Measurements from ENCODE around the gene COL18A1.

The COL18A1 gene

DNA sequence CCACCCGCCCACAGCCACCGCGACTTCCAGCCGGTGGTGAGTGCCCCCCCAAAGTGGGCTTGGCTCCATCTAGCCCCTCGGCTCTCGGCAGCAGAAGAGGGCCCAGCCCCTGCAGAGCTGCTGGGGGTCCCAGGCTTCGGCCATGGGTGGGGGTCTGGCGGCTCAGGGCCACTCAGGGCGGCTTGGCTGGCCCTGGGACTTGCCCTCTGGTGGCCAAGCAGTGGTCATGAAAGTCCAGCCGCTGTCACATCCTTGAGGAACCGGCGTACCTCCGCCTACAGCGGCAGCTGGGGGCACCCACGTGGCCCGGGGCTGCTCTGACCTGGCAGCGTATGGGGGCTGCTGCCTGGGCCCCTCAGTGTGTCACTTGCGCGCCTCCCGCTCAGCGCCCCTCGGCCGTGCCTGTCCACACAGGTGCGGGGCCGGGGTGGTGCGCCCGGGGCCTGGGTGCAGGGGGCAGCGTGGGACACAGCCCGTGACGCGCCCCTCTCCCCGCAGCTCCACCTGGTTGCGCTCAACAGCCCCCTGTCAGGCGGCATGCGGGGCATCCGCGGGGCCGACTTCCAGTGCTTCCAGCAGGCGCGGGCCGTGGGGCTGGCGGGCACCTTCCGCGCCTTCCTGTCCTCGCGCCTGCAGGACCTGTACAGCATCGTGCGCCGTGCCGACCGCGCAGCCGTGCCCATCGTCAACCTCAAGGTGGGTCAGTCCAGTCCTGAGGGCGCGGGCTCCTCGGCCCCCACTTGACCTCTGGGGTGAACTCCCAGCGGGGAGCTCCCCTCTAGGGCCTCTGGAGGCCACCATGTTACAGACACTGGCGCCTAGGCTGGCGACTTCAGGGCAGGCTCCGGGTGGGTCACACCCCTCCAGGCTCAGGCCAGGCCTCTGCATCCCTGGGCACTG is 104.9 kb downstream of the COL18A1 start:
- DNase-seq: no peak

DNA sequence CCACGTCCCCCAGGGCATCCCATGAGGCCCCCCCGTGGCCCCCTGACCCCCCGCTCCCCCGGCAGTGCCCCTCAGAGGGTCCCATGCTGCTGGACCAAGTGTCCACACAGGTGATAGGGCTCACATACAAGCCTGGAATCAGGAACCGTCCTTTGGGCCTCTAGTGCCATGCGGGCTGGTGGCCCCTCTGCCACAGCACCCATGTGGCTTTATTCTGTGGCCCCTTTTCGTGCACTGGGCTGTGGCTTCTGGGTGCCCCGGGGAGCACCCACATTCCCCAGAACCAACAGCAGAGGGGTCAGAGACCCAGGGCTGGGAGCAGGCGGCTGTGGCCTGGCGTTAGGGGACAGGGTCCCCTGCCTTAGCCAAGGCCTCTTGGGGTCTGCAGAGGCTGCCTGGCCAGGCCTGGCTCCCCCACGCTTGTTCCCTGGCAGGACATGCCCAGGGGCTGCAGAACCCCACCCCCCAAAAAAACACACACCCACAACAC is 105.5 kb downstream of the COL18A1 start:
- DNase-seq: no peak

DNA sequence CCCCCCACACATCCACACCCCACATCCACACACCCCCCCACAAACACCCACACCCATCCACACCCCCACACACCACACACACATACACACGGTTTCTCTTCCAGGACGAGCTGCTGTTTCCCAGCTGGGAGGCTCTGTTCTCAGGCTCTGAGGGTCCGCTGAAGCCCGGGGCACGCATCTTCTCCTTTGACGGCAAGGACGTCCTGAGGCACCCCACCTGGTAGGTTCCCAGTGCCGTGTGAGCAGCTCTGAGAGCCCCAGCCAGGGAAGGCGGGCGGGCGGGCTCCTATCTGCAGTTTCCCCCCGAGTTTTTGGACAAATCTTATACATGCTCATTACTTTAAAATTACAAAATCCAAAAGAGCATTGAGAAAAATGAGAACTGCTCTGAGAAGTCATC is 106.0 kb downstream of the COL18A1 start:
- no peak for DNase-seq

DNA sequence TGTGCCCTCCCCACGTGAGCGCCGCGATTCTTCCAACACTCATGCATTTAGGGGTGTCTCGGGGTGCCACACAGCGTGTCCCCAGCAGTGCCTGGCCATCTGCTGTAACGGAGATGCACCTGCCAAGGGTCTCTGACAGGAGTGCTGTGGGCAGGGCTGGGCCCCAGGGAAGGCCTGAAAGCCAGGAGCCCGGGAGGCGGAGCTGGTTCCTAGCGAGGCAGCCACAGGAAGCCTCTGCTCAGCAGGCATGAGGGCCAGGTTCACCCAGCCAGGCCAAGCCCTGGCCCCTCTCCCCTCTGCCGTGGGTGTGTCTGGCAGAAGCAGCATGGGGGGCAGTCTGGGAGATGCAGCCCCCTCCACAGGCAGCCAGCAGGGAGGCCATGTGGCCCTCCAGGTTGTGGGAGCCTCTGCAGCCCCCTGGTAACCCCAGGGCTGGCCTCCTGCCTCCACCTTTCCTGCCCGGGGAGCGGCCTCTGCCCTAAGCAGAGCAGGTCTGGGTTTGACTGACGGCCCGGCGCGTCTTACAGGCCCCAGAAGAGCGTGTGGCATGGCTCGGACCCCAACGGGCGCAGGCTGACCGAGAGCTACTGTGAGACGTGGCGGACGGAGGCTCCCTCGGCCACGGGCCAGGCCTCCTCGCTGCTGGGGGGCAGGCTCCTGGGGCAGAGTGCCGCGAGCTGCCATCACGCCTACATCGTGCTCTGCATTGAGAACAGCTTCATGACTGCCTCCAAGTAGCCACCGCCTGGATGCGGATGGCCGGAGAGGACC is 106.9 kb downstream of the COL18A1 start:
- no peak for DNase-seq

DNA sequence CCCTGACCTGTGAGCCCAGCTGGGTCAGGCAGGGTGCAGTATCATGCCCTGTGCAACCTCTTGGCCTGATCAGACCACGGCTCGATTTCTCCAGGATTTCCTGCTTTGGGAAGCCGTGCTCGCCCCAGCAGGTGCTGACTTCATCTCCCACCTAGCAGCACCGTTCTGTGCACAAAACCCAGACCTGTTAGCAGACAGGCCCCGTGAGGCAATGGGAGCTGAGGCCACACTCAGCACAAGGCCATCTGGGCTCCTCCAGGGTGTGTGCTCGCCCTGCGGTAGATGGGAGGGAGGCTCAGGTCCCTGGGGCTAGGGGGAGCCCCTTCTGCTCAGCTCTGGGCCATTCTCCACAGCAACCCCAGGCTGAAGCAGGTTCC is 107.6 kb downstream of the COL18A1 start:
- DNase-seq: no peak

DNA sequence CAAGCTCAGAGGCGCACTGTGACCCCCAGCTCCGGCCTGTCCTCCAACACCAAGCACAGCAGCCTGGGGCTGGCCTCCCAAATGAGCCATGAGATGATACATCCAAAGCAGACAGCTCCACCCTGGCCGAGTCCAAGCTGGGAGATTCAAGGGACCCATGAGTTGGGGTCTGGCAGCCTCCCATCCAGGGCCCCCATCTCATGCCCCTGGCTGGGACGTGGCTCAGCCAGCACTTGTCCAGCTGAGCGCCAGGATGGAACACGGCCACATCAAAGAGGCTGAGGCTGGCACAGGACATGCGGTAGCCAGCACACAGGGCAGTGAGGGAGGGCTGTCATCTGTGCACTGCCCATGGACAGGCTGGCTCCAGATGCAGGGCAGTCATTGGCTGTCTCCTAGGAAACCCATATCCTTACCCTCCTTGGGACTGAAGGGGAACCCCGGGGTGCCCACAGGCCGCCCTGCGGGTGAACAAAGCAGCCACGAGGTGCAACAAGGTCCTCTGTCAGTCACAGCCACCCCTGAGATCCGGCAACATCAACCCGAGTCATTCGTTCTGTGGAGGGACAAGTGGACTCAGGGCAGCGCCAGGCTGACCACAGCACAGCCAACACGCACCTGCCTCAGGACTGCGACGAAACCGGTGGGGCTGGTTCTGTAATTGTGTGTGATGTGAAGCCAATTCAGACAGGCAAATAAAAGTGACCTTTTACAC is 108.2 kb downstream of the COL18A1 start:
- no peak for DNase-seq

DNA sequence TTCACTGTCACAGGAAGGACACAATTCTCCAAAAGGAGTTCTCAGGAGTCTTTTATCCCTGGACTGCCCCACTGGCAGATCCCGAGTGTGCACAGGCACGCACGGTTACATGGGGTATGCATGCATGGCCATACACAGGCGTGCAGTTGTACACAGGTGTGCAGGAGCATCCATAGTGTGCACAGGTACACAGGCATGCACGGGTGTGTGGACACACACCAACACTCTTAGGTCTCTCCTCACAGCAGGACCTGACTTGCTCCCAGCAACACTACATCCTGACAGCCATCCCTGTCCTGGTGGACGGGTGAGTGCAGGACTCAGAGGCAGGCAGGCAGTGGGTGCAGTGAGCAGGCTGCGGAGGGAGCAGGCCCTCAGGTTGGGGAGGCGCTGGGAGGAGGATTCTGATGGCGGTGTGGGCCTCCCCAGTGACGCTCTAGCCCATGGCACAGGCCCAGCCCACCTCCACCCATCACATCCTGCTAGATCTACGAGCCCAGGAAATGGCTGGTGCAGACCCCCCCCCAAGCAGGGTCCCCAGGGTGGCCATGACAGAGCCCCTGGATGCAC is 108.9 kb downstream of the COL18A1 start:
- DNase-seq: no peak

DNA sequence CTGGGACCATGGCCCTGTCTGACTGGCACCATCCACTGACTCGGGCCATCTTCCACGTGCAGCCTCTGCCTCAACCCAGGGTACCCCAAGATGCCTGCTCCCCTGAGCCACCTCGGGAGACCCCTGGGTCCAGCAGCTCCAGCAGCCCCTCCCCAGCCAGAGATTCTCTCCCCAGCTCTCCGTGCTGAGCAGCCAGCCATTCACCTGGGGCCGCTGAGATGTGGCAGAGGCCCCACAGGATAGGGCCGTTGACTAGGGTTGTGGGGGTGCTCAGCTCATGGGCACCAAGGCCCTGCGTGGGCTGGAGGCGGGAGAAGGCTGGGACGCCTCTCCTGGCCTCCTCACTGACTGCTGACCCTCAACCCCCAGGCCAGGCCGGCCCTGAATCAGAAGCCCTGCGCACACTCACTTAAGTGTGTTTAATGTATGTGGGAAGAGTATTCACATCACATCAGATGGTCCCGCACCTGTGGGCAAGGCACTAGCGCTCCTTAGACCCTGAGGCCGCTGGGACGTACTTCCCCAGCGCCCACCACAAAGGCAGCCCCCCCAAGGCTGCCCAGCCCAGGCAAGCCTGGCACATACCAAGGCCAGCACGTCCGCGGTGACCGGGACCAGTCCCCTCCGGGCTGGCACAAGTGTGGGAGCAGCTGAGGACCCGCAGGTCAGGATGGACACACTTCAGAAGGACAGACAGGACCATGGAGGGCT is 109.5 kb downstream of the COL18A1 start:
- no peak for DNase-seq

DNA sequence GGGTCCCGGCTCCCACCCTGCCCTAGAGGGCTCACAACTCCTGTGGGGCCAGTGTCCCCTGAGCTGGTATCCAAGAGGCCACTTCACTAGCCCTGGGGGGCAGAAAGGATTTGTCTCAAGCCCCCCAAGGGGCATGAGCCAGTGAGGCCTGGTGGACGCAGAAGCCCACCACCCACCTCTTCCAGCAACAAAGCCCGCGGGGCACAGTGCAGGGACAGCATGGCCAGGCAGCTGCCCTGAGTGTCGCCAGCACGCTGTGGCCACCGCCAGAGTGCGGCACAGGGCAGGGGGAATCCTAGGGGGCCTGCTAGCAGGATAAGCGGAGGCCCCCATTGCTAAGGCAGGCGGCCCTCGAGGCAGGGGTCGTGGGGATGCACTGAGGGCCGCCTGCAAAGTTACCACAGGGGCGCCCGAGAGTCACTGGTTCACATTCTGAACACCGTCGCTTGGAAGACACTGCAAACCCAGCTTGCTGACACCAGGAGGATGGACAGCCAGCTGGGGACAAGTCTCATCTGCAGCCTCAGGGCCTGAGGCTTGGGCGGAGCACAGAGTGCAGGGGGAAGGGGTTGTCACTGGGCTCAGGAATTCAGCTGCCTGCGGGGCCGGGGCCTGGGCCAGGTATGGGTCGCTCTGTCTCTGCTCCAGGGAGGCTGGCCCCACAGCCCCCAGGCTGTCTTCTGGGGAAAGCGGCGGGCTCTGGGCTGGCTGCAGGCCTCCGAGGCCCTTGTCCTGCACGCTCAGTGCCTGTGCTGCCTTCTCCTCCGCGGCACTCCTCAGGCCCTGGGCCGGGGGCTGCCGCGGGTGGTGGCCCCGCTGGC is 110.5 kb downstream of the COL18A1 start:
- DNase-seq: no peak

DNA sequence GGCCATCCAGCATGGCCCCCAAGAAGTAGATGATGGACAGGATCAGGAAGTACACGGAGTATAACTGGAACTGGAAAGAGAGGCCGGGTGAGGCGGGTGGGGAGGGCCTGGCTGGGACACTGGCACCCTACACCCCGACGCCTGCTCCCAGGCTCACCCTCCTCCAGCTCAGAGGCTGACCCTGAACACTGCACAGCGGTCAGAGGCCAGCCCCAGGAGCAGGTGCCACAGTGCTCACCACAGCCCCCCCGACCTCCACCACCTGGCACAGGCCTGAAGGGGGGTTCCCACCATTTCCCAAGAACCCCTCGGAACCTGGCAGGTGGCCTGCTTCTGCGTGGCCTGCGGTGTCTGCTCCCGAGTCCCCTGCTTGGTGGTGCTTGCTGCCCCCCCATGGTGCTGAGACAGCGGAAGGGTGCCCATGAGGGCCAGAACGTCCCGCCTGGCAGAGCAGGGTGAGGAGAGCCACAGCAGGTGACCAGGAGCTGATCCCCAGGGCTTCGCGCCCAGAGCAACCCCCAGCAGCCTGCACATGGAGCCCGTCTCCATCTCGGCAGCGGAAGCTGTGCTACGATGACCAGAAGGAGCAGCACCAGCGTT is 111.2 kb downstream of the COL18A1 start:
- no peak for DNase-seq

DNA sequence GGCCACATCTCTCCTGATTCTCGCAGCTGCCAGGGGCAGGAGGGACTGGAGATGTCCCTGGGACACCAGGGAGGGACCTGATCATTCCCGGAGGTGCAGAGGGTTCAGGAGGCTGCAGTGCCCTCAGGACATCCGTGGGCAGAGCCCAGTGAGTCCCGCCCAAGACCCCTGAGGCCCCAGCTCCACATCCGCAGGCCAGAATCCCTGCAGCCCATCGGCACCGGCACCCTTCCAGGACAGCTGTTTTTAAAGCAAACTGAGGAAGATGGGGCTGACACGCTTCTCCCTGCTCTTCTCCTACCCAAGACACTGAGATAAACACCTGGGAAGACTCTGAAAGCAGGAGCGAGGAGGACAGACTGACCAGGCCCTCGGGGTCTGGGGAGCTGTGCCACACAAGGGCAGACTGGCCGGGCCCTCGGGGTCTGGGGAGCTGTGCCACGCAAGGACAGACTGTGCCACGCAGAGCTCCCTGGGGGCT is 111.7 kb downstream of the COL18A1 start:
- no peak for DNase-seq

DNA sequence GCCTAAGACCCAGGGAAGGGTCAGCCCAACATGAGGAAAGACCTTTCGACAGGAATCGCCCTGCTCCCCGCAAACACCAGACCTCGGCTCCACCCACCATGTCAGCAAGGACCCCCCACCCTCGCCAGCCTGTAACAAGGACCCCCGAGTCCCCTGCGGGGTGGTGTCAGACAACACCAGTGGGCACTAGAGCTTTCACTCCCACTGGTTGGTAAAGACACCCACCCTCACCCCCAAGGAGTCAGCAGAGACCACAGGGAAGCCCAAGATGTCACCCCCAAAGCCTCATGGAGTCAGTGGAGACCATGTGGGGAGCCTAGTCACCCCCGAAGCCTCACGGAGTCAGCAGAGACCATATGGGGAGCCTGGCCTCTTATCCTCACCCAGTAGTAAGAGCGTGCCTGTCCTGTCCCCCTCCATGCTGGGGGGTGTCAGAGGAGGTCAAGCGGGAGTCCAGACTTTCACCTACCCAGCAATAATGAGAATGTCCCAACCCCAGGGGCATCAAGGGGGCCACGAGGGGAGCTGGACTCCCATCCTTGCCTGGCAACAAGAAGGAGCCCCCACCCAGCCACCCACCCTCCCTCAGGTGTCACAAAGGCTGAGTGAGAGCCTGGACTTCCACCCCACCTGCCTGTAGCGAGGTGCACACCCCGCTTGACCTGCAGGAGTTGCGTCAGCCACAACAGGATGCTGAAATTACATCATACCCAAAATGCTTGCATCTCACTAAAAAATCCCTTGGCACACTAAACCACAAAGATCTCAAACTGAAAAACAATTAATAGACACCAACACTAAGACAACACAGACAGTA is 112.5 kb downstream of the COL18A1 start:
- DNase-seq: peak; percentile 11

DNA sequence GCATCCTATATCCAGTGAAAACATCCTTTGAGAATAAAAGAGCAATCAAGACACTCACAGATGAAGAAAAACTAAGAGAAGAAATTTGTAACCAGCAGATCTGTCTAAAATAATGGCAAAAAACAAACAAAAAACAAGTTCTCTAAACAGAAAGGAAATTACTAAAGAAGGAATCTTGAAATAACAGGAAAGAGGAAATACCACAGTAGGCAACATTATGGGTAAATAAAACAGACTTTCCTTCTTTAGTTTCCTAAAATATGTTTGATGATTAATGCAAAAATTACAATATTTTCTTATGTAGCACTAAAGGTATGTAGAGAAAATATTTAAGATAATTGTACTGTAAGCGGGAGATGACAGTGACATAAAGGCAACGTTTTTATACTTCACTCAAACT is 113.8 kb downstream of the COL18A1 start:
- DNase-seq: peak; percentile 6

DNA sequence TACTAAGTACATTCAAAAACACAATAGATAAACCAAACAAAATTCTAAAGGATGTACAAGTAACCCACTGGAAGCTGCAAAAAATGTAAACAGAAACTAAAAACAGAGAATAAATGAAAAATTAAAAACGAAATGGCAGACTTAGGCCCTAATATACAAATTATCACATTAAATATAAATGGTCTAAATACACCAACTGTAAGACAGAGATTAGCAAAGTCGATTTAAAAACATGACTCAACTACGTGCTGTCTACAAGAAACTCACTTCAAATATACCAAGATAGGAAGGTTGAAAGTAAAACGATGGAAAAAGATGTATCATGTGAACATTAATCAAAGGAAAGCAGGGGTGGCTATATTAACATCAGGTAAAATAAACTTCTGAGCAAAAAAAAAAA is 114.2 kb downstream of the COL18A1 start:
- DNase-seq: no peak

DNA sequence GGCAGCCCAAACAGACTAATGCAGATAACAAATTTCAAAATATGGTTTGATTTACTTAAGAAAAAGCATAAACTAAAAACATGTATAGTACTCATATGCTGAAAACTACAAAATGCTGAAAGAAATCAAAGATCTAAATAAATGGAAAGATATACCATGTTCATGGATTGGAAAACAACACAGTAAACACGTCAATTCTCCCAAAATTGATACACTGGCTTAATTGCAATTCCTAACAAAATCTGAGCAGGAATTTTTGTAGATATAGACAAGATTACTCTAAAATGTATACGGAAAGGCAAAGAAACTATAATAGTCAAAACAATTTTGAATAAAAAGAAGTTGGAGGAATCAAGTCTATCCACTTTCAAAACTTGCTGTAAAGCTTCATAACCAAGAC is 116.3 kb downstream of the COL18A1 start:
- no peak for DNase-seq

DNA sequence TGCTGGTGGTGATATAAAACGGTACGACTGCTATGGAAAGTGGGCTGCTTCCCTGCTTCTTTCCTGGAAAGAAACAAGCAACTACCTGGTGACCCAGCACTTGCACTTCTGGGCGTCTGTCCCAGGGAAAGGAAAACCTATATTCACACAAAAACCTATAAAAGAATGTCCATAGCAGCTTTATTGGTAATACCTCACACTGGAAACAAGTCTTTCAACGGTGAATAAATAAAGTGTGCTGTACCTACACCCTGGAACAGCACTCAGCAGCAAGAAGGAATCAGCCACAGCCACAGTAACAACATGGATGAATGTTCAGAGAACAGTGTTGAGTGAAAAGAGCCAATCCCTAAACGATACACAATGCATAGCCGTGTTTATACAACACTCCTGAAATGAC is 117.4 kb downstream of the COL18A1 start:
- DNase-seq: no peak

DNA sequence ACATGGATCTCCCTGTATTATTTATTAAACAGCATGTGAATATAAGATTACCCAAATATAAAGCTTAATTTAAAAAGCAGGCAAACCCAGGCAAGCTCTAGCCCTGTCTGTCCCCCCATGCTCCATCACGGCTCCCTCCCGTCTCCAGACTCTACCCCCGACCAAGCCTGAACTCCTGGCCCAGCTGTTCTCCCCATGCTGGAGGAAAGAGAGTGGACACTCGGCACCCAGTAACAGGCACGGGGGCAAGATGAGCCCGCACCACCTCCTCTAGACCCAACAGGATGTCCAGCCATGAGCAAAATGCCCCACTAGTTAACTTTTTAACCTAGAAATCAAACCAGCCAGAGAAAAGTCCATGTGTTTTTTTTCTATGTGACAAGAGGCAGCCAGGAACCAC is 118.0 kb downstream of the COL18A1 start:
- no peak for DNase-seq

DNA sequence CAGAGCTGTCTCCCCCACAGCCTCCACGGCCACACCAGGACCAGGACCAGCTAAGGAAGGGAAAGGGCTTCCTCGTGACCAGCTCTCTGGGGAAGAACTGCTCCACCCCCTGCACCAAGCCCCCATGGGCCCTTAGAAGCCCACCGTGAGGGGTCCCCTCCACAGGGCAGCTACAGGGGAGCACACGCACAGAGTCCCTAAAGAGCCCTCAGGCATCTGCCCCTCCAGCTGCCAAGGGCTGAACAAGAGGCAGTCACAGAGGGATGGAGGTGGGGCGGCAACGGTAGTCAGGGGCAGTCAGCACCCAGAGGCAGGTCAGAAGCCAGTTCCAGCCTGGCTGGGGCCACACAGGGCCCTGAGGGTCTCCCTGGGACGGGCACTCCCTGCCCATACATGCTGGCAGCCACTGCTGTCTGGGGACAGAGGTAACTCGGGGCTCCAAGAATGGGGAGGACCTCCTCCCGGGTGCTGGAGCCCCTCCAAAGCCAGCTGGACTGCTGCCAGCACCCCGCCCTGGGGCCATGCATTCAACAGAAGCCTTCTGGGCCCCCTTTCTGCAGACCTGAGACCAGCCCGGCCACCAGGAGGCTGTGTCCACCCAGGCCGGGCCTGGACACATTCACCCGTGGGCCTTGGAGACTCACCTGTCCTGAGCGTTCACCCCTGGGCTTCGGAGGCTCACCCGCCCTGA is 118.6 kb downstream of the COL18A1 start:
- no peak for DNase-seq

DNA sequence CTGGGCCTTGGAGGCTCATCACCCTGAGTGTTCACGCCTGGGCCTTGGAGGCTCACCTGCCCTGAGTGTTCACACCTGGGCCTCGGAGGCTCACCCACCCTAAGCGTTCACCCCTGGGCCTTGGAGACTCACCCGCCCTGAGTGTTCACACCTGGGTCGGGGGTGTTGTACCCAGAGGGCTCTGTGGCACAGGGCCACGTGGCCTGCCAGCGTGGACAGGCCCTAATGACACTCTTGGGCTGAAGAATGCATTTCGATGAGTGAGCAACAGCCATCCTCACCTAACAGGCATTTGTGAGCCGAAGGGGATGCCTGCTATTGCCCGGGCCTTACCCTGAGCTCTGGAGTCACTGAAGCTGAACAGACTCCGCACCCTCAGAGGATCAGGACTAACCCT is 119.8 kb downstream of the COL18A1 start:
- DNase-seq: no peak

All from suppressor macrophage treated with lipopolysaccharide for 4 hours (primary cell).